ENCODE results near the gene CIC.

- no peak for TF ChIP-seq POLR2A (IDR thresholded peaks at IDR 0.05; ENCODE audit: low read depth, low read length)
- TF ChIP-seq SPI1 (IDR thresholded peaks at IDR 0.05; ENCODE audit: low read depth, low read length): no peak
- TF ChIP-seq POLR2AphosphoS5 (IDR thresholded peaks at IDR 0.05; ENCODE audit: low read depth, low read length): no peak
- no peak for TF ChIP-seq POU2F2 (IDR thresholded peaks at IDR 0.05; ENCODE audit: low read depth, low read length)
Observed at GRCh38 chr19:42293948-42294347, 24.9 kb downstream of the CIC start.
